Measurements from ENCODE around the gene DLGAP3.
"Not testable (repeated sequence)": the region's sequence is repeated elsewhere in the genome, so short reads cannot be mapped to it uniquely, and the experiment has no call there.

DLGAP3 gene

GRCh38 chr1:34967672-34968071 is 38.2 kb upstream of the DLGAP3 start:
- H3K36me3 ChIP-seq (ENCODE audit: control insufficient read depth, insufficient read depth, low read length); H3K4me3 ChIP-seq (ENCODE audit: low read length); H3K9ac ChIP-seq (ENCODE audit: low read length); H3K27me3 ChIP-seq (ENCODE audit: control insufficient read depth, insufficient read depth, low read length); H3K4me1 ChIP-seq (ENCODE audit: control insufficient read depth, insufficient read depth, low read length); H3K27ac ChIP-seq (ENCODE audit: low read depth, low read length): not testable (repeated sequence)

- H3K27ac ChIP-seq (ENCODE audit: low read depth, low read length) = no peak overlapping the region
- H3K27me3 ChIP-seq (ENCODE audit: control insufficient read depth, insufficient read depth, low read length) = no peaks in the 10 kb centered on the region
- no peak overlapping the region for H3K4me3 ChIP-seq (ENCODE audit: low read length)
- H3K9ac ChIP-seq (ENCODE audit: low read length) = no peak overlapping the region
- no peaks in the 10 kb centered on the region for H3K36me3 ChIP-seq (ENCODE audit: control insufficient read depth, insufficient read depth, low read length)
- no peaks in the 10 kb centered on the region for H3K4me1 ChIP-seq (ENCODE audit: control insufficient read depth, insufficient read depth, low read length)
These were observed 36.1 kb upstream of the DLGAP3 start for GRCh38 chr1:34965597-34965996.

- Histone ChIP-seq H3K4me3 (ENCODE audit: low read length) (no peak overlapping the region), H3K4me1 (ENCODE audit: control insufficient read depth, insufficient read depth, low read length) (no peaks in the 10 kb centered on the region), H3K27ac (ENCODE audit: low read depth, low read length) (no peak overlapping the region)
These were observed 21.0 kb upstream of the DLGAP3 start for GRCh38 chr1:34950428-34950827.

GRCh38 chr1:34948739-34949138 is 19.3 kb upstream of the DLGAP3 start:
- not testable (repeated sequence) for H3K4me1 ChIP-seq (ENCODE audit: control insufficient read depth, insufficient read depth, low read length); H3K9ac ChIP-seq (ENCODE audit: low read length); H3K27me3 ChIP-seq (ENCODE audit: control insufficient read depth, insufficient read depth, low read length); H3K27ac ChIP-seq (ENCODE audit: low read depth, low read length); H3K36me3 ChIP-seq (ENCODE audit: control insufficient read depth, insufficient read depth, low read length); H3K4me3 ChIP-seq (ENCODE audit: low read length)

More at GRCh38 chr1:34950428-34950827, 21.0 kb upstream of the DLGAP3 start:
- Histone ChIP-seq H3K27me3 (ENCODE audit: control insufficient read depth, insufficient read depth, low read length) (no peaks in the 10 kb centered on the region), H3K36me3 (ENCODE audit: control insufficient read depth, insufficient read depth, low read length) (no peaks in the 10 kb centered on the region), H3K9ac (ENCODE audit: low read length) (no peak overlapping the region)

GRCh38 chr1:34947641-34948314 is 18.3 kb upstream of the DLGAP3 start:
- H3K4me3 ChIP-seq (ENCODE audit: low read length); H3K9ac ChIP-seq (ENCODE audit: low read length); H3K27me3 ChIP-seq (ENCODE audit: control insufficient read depth, insufficient read depth, low read length); H3K27ac ChIP-seq (ENCODE audit: low read depth, low read length); H3K36me3 ChIP-seq (ENCODE audit: control insufficient read depth, insufficient read depth, low read length); H3K4me1 ChIP-seq (ENCODE audit: control insufficient read depth, insufficient read depth, low read length): not testable (repeated sequence)

- no peaks in the 10 kb centered on the region for H3K36me3 ChIP-seq (ENCODE audit: control insufficient read depth, insufficient read depth, low read length)
- no peak overlapping the region for H3K9ac ChIP-seq (ENCODE audit: low read length)
- no peaks in the 10 kb centered on the region for H3K27me3 ChIP-seq (ENCODE audit: control insufficient read depth, insufficient read depth, low read length)
- H3K4me3 ChIP-seq (ENCODE audit: low read length) = no peak overlapping the region
- no peaks in the 10 kb centered on the region for H3K4me1 ChIP-seq (ENCODE audit: control insufficient read depth, insufficient read depth, low read length)
- H3K27ac ChIP-seq (ENCODE audit: low read depth, low read length) = no peak overlapping the region
These were observed 16.8 kb upstream of the DLGAP3 start for GRCh38 chr1:34946211-34946610.

GRCh38 chr1:34941798-34942197 is 12.3 kb upstream of the DLGAP3 start:
- H3K4me1 ChIP-seq (ENCODE audit: control insufficient read depth, insufficient read depth, low read length); H3K36me3 ChIP-seq (ENCODE audit: control insufficient read depth, insufficient read depth, low read length); H3K4me3 ChIP-seq (ENCODE audit: low read length); H3K27me3 ChIP-seq (ENCODE audit: control insufficient read depth, insufficient read depth, low read length); H3K9ac ChIP-seq (ENCODE audit: low read length); H3K27ac ChIP-seq (ENCODE audit: low read depth, low read length): not testable (repeated sequence)

GRCh38 chr1:34930702-34931071 is 1.2 kb upstream of the DLGAP3 start:
- no peak overlapping the region for H3K9ac ChIP-seq (ENCODE audit: low read length)
- no peaks in the 10 kb centered on the region for H3K4me1 ChIP-seq (ENCODE audit: control insufficient read depth, insufficient read depth, low read length)
- H3K27ac ChIP-seq (ENCODE audit: low read depth, low read length) = no peak overlapping the region
- H3K4me3 ChIP-seq (ENCODE audit: low read length) = no peak overlapping the region
- no peaks in the 10 kb centered on the region for H3K36me3 ChIP-seq (ENCODE audit: control insufficient read depth, insufficient read depth, low read length)
- peaks cover 22% of the 10 kb centered on the region for H3K27me3 ChIP-seq (ENCODE audit: control insufficient read depth, insufficient read depth, low read length)

- Histone ChIP-seq H3K36me3 (ENCODE audit: control insufficient read depth, insufficient read depth, low read length) (no peaks in the 10 kb centered on the region), H3K4me3 (ENCODE audit: low read length) (peak overlapping the region; percentile 21), H3K27ac (ENCODE audit: low read depth, low read length) (no peak overlapping the region), H3K27me3 (ENCODE audit: control insufficient read depth, insufficient read depth, low read length) (peaks cover 22% of the 10 kb centered on the region), H3K4me1 (ENCODE audit: control insufficient read depth, insufficient read depth, low read length) (no peaks in the 10 kb centered on the region), H3K9ac (ENCODE audit: low read length) (no peak overlapping the region)
These were observed 627 bp upstream of the DLGAP3 start for GRCh38 chr1:34929853-34930701.

- Histone ChIP-seq H3K4me1 (ENCODE audit: control insufficient read depth, insufficient read depth, low read length) (no peaks in the 10 kb centered on the region), H3K4me3 (ENCODE audit: low read length) (peak overlapping the region; percentile 35), H3K36me3 (ENCODE audit: control insufficient read depth, insufficient read depth, low read length) (no peaks in the 10 kb centered on the region), H3K27me3 (ENCODE audit: control insufficient read depth, insufficient read depth, low read length) (peaks cover 22% of the 10 kb centered on the region), H3K9ac (ENCODE audit: low read length) (no peak overlapping the region), H3K27ac (ENCODE audit: low read depth, low read length) (no peak overlapping the region)
These were observed 552 bp downstream of the DLGAP3 start for GRCh38 chr1:34928699-34929496.

GRCh38 chr1:34928066-34928696 is 1.3 kb downstream of the DLGAP3 start:
- no peaks in the 10 kb centered on the region for H3K36me3 ChIP-seq (ENCODE audit: control insufficient read depth, insufficient read depth, low read length)
- H3K9ac ChIP-seq (ENCODE audit: low read length) = no peak overlapping the region
- peaks cover 22% of the 10 kb centered on the region for H3K27me3 ChIP-seq (ENCODE audit: control insufficient read depth, insufficient read depth, low read length)
- no peaks in the 10 kb centered on the region for H3K4me1 ChIP-seq (ENCODE audit: control insufficient read depth, insufficient read depth, low read length)
- H3K4me3 ChIP-seq (ENCODE audit: low read length) = peak overlapping the region; percentile 35
- H3K27ac ChIP-seq (ENCODE audit: low read depth, low read length) = no peak overlapping the region

GRCh38 chr1:34927316-34927715 is 2.1 kb downstream of the DLGAP3 start:
- H3K4me3 ChIP-seq (ENCODE audit: low read length) = no peak overlapping the region

More at GRCh38 chr1:34927316-34927715, 2.1 kb downstream of the DLGAP3 start:
- Histone ChIP-seq H3K4me1 (ENCODE audit: control insufficient read depth, insufficient read depth, low read length) (no peaks in the 10 kb centered on the region), H3K36me3 (ENCODE audit: control insufficient read depth, insufficient read depth, low read length) (no peaks in the 10 kb centered on the region), H3K9ac (ENCODE audit: low read length) (no peak overlapping the region), H3K27me3 (ENCODE audit: control insufficient read depth, insufficient read depth, low read length) (peaks cover 22% of the 10 kb centered on the region), H3K27ac (ENCODE audit: low read depth, low read length) (no peak overlapping the region)
